Brain pericyte (primary cell): ENCODE data around the gene PRICKLE2.

ENCODE experiments used
- DNase-seq: peaks from one replicate; pipeline ENCODE4 v3.0.0-alpha.2; 2012; ENCODE audit warnings: low read depth, low spot score

Gene PRICKLE2

GRCh38 chr3:64160000-64160695 lies 65.1 kb downstream of the PRICKLE2 start:
- DNase-seq, result no peak

- no peak for DNase-seq
These were observed 66.9 kb downstream of the PRICKLE2 start for GRCh38 chr3:64158334-64158733.

GRCh38 chr3:64157150-64158035 lies 67.9 kb downstream of the PRICKLE2 start:
- DNase-seq, result no peak

DNA sequence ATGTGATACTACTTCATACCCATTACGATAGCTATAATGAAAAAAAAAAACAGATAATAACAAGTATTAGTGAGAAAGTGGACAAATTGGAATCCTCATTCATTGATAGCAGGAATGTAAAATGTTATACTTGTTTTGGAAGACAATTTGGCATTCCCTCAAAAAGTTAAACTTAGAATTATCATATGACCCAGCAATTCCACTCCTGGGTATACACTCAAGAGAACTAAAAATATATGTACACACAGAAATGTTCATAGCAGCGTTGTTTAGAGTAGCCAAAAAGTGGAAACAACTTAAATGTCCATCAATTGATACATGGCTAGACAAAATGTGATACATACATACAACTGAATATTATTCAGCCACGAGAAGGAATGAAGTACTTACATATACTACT lies 69.9 kb downstream of the PRICKLE2 start:
- DNase-seq, result no peak

DNA sequence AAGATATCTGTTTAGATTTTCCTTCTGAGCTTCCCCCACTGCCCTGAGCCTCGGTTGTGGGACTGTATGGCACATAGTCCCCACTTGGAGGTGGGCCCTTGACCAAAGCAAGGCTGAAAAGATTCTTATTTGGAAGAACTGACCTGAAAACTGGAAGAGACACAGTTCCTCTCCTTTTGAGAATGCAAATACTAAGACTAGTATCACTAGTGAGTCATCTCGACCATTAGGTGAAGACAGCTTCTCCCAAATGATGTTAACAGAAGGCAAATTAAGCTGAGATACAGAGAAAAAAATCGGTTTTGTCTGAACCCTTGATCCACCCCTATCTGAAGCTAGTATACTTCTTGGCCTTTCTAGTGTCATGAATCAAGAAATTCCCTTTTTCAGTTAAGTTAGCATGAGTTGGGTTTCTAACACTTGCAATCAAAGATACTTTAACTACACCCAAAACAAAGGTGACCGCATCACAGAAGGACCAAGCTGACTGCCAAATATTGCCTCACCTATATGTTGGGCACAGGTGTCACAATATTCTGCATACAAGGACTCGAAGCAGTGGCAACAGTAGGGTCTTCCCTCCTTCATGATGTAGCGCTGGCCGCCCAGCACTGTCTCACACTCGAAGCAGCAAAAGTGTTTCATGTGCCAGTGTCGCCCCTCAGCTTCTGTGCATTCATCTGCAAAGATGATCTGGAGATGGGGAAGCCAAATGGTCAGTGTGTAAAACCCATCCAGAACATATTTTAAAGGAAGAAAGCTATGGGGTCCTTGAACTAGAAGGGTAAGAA lies 72.4 kb downstream of the PRICKLE2 start:
- no peak for DNase-seq

GRCh38 chr3:64152086-64152485 lies 73.2 kb downstream of the PRICKLE2 start:
- no peak for DNase-seq

DNA sequence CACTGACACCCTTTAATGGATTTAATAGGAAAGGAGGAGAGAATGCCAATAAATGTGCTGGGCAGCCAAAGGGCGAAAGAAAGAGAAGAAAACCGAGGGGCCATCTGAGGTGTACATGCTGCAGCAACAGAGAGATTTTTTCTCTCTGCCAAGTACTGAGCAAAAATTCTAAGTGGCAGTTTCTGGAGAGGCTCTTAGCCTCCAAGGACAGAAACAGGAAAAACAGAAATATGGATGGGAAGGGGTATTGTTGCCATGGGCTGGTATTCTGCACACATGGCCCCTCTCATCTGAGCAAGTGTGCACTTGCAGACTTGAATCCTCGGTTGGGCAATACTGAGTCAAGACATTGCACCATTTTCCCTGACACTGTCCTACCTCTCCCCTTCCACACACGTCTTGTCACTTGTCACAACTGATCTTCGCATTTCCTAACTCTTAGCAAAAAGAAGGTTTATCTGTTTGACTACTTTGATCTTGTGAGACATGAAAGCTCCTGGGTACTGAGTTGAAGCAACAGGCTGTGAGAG lies 73.9 kb downstream of the PRICKLE2 start:
- DNase-seq, result no peak

- DNase-seq, result peak; percentile 85
These were observed 74.6 kb downstream of the PRICKLE2 start for GRCh38 chr3:64150623-64151207.

DNA sequence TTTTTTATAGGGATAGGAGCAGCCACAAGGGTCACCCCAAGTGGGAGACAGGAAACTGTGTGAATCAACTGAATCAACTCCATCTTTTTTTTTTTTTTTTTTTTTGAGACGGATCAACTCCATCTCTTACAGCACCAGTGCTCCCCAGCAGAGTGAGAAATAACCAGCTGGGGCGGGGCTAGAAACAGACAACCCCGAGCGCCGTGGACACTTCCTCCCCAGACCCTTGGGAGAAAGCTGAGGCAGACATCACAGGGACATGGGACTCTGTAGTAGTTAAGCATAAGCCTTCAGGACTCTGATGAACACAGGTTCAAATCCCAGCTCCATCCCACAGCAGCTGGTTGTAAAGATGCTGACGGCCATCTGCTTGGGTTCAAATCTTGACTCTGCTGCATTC lies 75.4 kb downstream of the PRICKLE2 start:
- DNase-seq, result no peak

DNA sequence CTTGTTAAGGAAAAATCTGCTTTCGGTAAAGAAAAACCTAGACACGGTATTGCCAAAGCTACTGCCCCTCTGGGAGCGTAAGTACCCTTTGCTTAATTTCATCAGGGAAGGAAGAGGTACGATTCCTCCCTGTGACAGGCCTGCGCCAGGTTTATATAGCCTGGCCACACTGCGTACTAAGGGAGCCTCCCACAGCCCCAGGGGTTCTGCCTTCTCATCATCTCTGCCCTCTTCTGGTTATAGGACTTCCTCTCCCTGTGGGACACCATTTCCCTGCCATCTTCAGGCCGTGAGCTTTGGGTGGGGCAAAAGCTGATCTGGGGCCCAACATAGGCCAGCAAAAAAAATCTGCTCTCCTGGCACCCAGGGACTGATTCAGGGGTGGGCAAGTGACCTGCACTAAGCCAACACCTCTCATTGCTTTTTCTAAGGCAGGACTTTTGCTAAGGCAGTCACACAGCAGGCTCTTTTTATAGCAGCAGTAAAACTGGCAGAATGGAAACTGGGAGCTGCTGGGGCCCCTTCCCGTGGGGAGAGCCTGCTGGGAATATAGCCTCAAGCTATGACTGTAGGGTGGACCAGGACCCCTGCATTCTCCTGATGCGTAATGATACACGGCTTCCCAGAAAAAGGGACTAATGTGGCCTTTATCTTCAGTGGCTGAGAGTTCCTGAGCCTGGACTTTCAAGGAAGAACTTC lies 76.2 kb downstream of the PRICKLE2 start:
- no peak for DNase-seq

GRCh38 chr3:64147211-64147610 lies 78.1 kb downstream of the PRICKLE2 start:
- no peak for DNase-seq

DNA sequence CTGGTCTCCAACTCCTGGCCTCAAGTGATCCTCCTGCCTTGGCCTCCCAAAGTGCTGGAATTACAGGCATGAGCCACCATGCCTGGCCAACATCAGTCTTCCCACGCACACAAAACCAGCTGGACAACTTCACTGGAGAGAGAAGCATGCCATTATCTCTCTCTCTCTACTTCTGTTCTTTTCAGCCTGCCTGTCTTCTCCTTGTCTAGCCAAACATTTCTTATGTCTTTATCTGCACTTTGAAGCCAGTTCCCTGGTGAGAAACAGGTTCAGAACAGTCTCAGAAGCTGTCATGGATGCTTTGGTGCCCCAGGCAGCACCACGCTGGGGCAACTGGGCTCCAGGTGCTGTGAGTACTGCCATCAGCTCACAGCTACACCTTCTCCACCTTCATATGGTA lies 79.8 kb downstream of the PRICKLE2 start:
- no peak for DNase-seq

- no peak for DNase-seq
These were observed 80.9 kb downstream of the PRICKLE2 start for GRCh38 chr3:64144241-64144900.

DNA sequence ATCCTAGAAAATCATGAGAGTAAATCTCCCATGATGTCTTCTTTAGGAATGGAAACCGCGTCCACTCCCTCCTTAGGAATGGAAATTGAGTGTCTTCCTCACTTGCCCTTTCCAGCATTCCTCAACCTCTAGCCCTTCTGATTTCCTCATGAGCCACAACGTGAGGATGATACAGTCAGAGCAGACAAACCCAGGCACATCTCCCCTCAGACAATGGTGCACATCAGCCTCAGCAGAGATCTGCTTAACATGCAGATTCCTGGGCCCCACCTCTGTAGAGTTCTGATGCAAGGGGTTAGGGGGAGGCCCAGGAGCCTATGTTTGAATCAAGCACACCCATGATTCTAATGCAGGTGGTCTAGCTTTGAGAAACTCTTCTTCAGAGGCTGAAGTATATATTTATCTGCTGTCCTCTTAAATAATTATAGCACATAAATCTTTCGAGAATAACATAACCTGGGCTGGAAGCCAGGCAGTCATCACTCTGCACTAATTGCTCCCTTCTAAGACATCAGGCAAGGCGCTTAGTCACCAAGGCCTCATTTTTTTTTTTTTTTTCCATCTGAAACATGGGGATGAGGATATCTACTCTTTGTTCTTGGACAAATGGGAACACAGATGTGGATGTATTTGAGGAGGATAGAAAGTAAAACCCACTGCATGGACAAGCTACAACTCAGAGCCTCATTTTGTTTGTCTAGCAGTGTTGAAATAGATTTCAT lies 81.7 kb downstream of the PRICKLE2 start:
- DNase-seq, result no peak

GRCh38 chr3:64141476-64141875 lies 83.8 kb downstream of the PRICKLE2 start:
- DNase-seq, result no peak

GRCh38 chr3:64140651-64141050 lies 84.6 kb downstream of the PRICKLE2 start:
- no peak for DNase-seq

- no peak for DNase-seq
These were observed 86.5 kb downstream of the PRICKLE2 start for GRCh38 chr3:64138656-64139375.

GRCh38 chr3:64138046-64138445 lies 87.2 kb downstream of the PRICKLE2 start:
- no peak for DNase-seq

DNA sequence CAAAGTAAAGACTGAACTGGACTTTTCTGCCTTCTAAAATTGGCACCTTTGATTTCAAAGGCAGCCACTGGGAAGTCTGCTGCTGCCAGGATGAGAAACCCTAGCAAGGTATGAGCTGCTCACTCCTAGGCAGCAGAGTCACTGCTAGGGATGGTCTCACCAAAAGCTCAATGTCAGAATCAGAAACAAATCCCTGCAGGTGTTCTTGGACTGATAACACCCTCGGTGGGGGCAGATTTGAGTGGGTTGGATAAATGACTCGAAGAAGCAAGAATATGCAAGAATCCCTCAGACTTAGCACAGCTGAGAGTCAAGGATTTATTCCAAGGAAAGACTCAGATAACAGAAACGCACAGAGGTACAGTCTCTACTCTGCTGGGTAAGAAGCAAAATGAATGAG lies 90.4 kb downstream of the PRICKLE2 start:
- DNase-seq, result no peak
